GM21529 (cell line): ENCODE measurements around the gene IFNL2.
"Not testable (repeated sequence)": the region's sequence is repeated elsewhere in the genome, so short reads cannot be mapped to it uniquely, and the experiment has no call there.

Experiments
- ATAC-seq: cut with Tn5 transposase; IDR thresholded peaks from one replicate; pipeline ENCODE4 v1.9.1; 2021; ENCODE audit not compliant: unreplicated experiment

The IFNL2 gene

GRCh38 chr19:39252458-39252857 lies 15.7 kb upstream of the IFNL2 start:
- no peak for ATAC-seq

- no peak for ATAC-seq
These were observed 14.6 kb upstream of the IFNL2 start for GRCh38 chr19:39253374-39254149.

GRCh38 chr19:39254531-39255345 lies 13.5 kb upstream of the IFNL2 start:
- no peak for ATAC-seq

- ATAC-seq = no peak
These were observed 11.0 kb upstream of the IFNL2 start for GRCh38 chr19:39257227-39257626.

GRCh38 chr19:39261704-39262103 lies 6.5 kb upstream of the IFNL2 start:
- ATAC-seq = no peak

GRCh38 chr19:39262496-39262895 lies 5.7 kb upstream of the IFNL2 start:
- ATAC-seq = no peak

GRCh38 chr19:39263912-39264305 lies 4.3 kb upstream of the IFNL2 start:
- no peak for ATAC-seq

GRCh38 chr19:39264306-39265290 lies 3.6 kb upstream of the IFNL2 start:
- no peak for ATAC-seq

- no peak for ATAC-seq
These were observed 2.8 kb upstream of the IFNL2 start for GRCh38 chr19:39265321-39265916.

- not testable (repeated sequence) for ATAC-seq
These were observed 481 bp downstream of the IFNL2 start for GRCh38 chr19:39268531-39269223.

GRCh38 chr19:39269369-39269768 lies 1.2 kb downstream of the IFNL2 start:
- ATAC-seq = not testable (repeated sequence)

- ATAC-seq = no peak
These were observed 2.1 kb downstream of the IFNL2 start for GRCh38 chr19:39270036-39270871.

- not testable (repeated sequence) for ATAC-seq
These were observed 5.7 kb downstream of the IFNL2 start for GRCh38 chr19:39273859-39274258.

GRCh38 chr19:39275578-39275977 lies 7.4 kb downstream of the IFNL2 start:
- no peak for ATAC-seq

GRCh38 chr19:39276740-39277139 lies 8.5 kb downstream of the IFNL2 start:
- no peak for ATAC-seq

- no peak for ATAC-seq
These were observed 9.4 kb downstream of the IFNL2 start for GRCh38 chr19:39277598-39277997.

- no peak for ATAC-seq
These were observed 13.8 kb downstream of the IFNL2 start for GRCh38 chr19:39282021-39282420.

- no peak for ATAC-seq
These were observed 15.8 kb downstream of the IFNL2 start for GRCh38 chr19:39284032-39284431.

- no peak for ATAC-seq
These were observed 25.2 kb downstream of the IFNL2 start for GRCh38 chr19:39293394-39293793.
